Measurements from ENCODE around the gene FER.
"Not testable (repeated sequence)": the region's sequence is repeated elsewhere in the genome, so short reads cannot be mapped to it uniquely, and the experiment has no call there.

The FER gene

GRCh38 chr5:108862211-108862610 is 114.5 kb downstream of the FER start:
- no peak for FAIRE-seq
- no peak for DNase-seq (ENCODE audit: extremely low spot score, insufficient read length, low read depth)

- FAIRE-seq; DNase-seq (ENCODE audit: extremely low spot score, insufficient read length, low read depth): not testable (repeated sequence)
Measured at GRCh38 chr5:108866097-108866496, 118.4 kb downstream of the FER start.

DNA sequence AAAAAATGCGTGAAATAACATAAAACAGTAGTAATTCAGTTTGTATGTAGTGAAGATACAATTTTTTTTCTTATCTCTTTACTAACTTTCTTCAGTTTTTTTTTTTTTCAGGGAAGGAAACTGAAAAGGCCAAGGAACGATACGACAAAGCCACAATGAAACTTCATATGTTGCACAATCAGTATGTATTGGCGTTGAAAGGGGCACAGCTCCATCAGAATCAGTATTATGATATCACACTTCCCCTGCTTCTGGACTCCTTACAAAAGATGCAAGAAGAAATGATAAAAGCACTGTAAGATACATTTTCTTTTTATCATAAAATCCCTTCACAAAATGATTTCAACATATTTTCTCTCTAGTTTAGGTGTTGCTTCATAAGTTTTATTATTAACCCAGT is 120.0 kb downstream of the FER start:
- DNase-seq (ENCODE audit: extremely low spot score, insufficient read length, low read depth) (no peak), FAIRE-seq (no peak)

GRCh38 chr5:108869066-108869465 is 121.4 kb downstream of the FER start:
- FAIRE-seq: no peak
- no peak for DNase-seq (ENCODE audit: extremely low spot score, insufficient read length, low read depth)

DNA sequence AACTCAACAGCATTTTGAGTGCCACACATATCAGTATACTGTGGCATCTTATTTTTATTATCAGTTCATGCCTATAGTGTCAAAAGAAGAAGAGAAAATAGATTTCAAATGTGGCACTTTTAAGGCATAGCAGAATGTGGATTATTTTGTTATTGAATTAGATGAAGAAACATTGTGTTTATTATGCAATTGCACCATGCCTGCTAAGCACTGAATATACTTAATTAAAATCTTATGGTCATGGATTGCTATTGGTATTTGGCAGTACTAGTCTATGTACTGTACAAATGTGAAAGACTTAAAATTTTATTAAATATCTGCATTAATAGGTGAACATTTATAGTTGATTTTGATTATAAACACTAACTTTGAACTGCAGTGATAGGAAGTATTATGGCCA is 128.8 kb downstream of the FER start:
- FAIRE-seq (no peak), DNase-seq (ENCODE audit: extremely low spot score, insufficient read length, low read depth) (no peak)

DNA sequence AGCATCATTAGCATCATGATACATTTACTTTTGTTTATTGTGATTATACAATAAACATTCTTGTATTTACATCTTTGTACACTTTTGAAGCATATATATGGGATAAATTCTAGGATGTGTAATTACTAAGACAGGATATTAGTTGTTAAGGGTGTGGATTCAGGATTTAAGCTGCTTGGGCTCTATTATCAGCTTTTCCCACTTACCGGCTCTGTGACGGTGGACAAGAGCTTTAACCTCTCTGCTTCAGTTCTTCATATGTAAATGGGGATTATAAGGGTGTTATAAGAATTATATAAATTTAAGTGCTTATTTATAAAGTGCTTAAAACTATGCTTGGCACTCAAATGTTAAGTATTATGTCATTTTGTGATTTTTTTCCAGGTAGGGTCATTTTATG is 131.1 kb downstream of the FER start:
- no peak for FAIRE-seq

GRCh38 chr5:108881133-108881532 is 133.4 kb downstream of the FER start:
- no peak for FAIRE-seq
- DNase-seq (ENCODE audit: extremely low spot score, insufficient read length, low read depth): no peak

More for the DNA sequence above, 131.1 kb downstream of the FER start:
- DNase-seq (ENCODE audit: extremely low spot score, insufficient read length, low read depth): no peak

DNA sequence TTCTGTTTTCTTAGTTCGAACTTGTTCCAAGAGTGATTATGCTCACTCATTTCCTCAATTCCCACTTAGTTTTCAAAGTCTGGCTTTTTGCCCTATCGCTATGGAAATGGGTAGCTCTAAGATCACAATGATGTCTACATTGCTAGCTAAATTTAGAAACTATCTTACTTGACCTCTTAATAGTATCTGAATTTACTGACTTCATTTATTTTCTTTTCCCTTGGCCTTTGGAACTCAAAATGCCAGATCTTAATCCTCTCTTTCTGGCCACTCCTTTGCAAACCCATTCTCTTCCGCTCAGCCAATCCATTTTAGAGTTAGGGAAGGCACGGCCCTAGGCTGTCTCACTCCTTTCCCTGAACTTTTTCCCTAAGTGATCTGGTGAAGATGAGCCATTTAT is 137.0 kb downstream of the FER start:
- FAIRE-seq: no peak

DNA sequence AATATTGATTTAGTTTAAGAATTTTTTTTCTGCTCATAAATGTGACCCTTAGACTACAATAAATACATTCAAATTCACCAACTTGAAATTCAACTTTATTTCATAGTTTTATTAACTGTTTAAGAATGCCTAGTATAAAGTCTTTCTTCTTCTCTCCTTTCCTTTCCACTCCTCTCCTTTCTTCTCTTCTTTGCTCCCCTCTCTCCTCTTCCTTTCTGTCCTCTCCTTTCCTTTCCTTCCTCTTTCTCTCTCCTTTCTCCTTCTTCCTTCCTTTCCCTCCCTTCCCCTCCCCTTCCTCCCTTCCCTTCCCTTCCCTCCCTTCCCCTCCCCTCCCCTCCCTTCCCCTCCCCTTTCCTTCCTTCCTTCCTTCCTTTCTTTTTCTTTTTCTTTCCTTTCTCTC is 150.6 kb downstream of the FER start:
- no peak for FAIRE-seq

More for the DNA sequence above, 137.0 kb downstream of the FER start:
- no peak for DNase-seq (ENCODE audit: extremely low spot score, insufficient read length, low read depth)

DNA sequence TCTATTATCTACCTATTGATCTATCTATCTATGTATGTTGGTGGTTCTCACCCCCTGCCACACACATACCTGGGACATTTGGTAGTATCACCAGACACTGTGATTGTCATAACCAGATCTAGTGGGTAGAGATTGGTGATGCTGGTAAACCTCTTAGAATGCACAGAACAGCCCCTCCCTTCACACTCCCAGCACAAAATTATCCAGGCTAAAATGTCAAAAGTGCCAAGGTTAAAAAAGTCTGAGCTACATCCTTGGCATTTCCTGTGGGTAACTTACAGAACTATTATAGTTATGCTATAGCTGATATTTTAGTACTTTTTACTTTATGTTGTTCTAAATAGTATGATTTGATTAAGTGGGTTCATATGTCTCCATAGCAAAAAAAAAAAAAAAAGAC is 151.0 kb downstream of the FER start:
- FAIRE-seq (no peak), DNase-seq (ENCODE audit: extremely low spot score, insufficient read length, low read depth) (no peak)

More for the DNA sequence above, 150.6 kb downstream of the FER start:
- DNase-seq (ENCODE audit: extremely low spot score, insufficient read length, low read depth): no peak

DNA sequence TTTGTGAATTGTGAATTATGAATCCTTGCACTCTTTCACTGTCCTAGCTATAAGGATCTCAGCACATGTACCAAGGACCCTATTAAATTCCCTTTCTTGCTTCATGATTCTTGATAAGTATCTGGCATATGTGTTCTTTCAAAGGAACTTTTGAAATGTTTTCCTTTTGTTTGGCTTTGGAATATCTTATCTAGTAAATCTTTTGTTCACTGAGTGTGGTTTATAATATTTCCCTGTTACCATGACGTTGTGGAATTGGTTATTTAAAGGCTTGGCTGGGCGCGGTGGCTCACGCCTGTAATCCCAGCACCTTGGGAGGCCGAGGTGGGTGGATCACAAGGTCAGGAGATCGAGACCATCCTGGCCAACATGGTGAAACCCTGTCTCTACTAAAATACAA is 151.5 kb downstream of the FER start:
- FAIRE-seq; DNase-seq (ENCODE audit: extremely low spot score, insufficient read length, low read depth): not testable (repeated sequence)

GRCh38 chr5:108900668-108901067 is 153.0 kb downstream of the FER start:
- DNase-seq (ENCODE audit: extremely low spot score, insufficient read length, low read depth): no peak
- FAIRE-seq: no peak

DNA sequence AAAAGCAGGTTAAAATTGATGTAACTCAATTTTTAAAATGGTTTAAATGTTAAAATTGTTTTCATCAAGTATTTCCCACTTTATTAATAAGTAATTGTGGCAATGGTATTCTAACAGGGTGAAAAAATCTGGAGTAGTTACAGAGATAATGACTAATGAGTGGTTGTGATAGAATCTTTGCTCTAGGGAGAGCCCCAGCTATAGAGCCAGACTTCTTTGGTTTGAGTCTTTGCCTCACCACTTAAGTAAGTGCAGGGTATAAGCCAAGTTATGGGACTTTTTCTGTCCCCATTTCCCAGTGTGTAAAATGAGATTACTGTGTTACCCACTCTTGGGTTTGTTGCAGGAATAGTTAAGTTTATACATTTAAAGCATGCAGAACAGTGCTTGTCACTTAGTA is 158.1 kb downstream of the FER start:
- no peak for DNase-seq (ENCODE audit: extremely low spot score, insufficient read length, low read depth)
- FAIRE-seq: peak; percentile 24

- DNase-seq (ENCODE audit: extremely low spot score, insufficient read length, low read depth) (no peak), FAIRE-seq (no peak)
Measured at GRCh38 chr5:108910627-108911026, 162.9 kb downstream of the FER start.

DNA sequence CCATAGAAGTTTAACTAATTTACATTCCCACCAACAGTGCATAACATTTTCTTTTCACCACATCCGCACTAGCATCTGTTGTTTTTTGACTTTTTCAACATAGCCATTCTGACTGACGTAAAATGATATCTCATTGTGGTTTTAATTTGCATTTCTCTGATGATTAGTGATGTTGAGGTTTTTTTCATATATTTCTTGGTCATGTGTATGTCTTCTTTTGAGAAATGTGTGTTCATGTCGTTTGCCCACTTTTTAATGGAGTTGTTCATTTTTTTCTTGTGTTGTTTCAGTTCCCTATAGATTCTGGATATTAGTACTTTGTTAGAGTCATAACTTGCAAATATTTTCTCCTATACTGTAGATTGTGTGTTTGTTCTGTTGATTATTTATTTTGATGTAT is 163.4 kb downstream of the FER start:
- DNase-seq (ENCODE audit: extremely low spot score, insufficient read length, low read depth) (no peak), FAIRE-seq (peak; percentile 62)

GRCh38 chr5:108917596-108917995 is 169.9 kb downstream of the FER start:
- FAIRE-seq: no peak
- no peak for DNase-seq (ENCODE audit: extremely low spot score, insufficient read length, low read depth)

DNA sequence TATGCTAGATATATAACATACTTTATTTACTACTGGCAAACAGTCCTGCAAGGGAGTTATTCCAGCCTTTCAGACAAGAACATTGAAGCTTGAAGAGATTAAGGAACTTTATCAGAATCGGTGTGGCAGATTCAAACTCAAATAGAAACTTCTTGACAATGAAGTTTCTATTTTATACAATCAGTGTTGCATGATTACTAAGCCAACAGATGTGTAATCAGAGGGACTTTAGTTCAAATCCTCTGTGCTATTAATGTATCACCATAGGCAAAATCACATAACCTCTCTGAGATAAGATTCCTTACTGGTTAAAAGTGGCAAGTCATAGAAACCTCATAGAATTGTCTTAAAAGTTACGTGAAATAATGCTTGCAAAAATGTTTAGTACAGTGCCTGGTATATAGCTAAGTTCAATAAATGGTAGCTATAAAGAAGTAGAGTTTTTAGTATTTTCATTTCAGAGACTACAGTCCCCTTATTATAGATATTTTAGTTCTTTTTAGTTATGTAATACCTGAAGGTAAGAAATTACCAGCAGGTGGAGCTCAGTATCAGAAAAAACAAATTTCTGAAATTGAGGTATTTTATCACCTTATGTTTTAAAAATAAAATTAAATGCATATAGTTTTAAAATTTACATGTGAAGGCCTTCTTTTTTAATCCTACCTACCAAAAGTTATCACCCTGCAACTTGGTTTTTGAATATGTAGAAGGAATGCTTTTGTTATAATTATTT is 172.1 kb downstream of the FER start:
- DNase-seq (ENCODE audit: extremely low spot score, insufficient read length, low read depth) (no peak), FAIRE-seq (peak; percentile 64)

- no peak for FAIRE-seq
- DNase-seq (ENCODE audit: extremely low spot score, insufficient read length, low read depth): no peak
Measured at GRCh38 chr5:108924457-108924961, 176.8 kb downstream of the FER start.

DNA sequence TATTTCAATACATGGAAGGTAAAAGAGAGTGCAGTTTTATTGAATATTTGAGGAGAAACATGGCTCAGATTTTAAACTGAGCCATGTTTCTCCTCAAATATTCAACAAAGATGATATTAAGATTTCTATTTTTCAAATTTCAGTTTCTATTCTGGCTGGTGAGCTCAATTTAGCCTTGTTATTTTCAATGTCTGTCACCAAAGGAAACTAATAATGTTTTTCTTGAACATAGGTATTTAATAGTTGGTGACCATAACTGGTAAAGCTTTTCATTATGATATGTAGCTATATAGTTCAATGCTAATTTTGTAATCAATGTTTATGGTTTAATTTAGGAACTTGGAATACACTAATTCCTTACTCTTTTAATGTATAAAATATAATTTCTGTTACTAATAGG is 177.4 kb downstream of the FER start:
- DNase-seq (ENCODE audit: extremely low spot score, insufficient read length, low read depth) (no peak), FAIRE-seq (no peak)

- FAIRE-seq (no peak), DNase-seq (ENCODE audit: extremely low spot score, insufficient read length, low read depth) (no peak)
Measured at GRCh38 chr5:108930107-108930506, 182.4 kb downstream of the FER start.

GRCh38 chr5:108935611-108936010 is 187.9 kb downstream of the FER start:
- no peak for FAIRE-seq
- no peak for DNase-seq (ENCODE audit: extremely low spot score, insufficient read length, low read depth)

DNA sequence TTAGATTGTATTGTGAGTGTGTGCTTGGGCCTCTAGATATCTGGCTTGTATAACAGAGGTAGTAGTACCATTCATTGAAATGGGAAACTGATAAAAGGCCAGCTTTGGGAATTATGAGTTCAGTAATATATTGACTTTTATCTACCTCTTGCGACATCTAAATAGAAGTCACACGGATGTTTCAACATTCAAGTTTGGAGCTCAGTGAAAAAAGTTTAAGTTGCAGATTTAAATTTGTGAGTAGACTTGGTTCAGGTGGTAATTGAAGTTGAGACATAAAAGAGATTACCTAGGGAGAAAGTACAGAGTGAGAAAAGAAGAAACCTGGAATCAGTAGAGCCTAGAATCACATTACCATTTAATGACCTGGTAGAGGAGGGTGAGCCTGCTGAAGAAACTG is 189.5 kb downstream of the FER start:
- DNase-seq (ENCODE audit: extremely low spot score, insufficient read length, low read depth) (no peak), FAIRE-seq (no peak)

Measured in GM18507 (cell line).